Measurements from ENCODE around the gene CFAP221. TPM values are rescaled to one million over a fixed set of nuclear protein-coding genes. Genes with fewer than 3 reads are reported as not detected.

The CFAP221 gene
- total RNA-seq, 2 donors from 2014 or later: 12.2 to 21.5 TPM

- ATAC-seq: no peak
- Histone ChIP-seq H3K9me3 (no peaks in the 10 kb centered on the region), H3K27me3 (no peaks in the 10 kb centered on the region), H3K4me3 (no peak overlapping the region), H3K27ac (no peak overlapping the region), H3K36me3 (replicated peaks in 1 of 2; ENCODE audit: insufficient read depth in 1 of 2, low read depth in 2 of 2) (no peaks in the 10 kb centered on the region), H3K4me1 (no peaks in the 10 kb centered on the region)
- no peak for DNase-seq
- intact Hi-C loops (cut with DNase I): no loop called here
- 80 to 83% methylated on average over 5 of the region's 5 CpGs for WGBS, 2 donors
- TF ChIP-seq POLR2A (IDR thresholded peaks at IDR 0.05) (no peak), CTCF (IDR thresholded peaks at IDR 0.05) (no peak)
These were observed 85.1 kb downstream of the CFAP221 start for GRCh38 chr2:119629323-119629825.

- whole genome bisulfite sequencing, 2 donors: 69 to 82% methylated on average over 4 of the region's 4 CpGs
- Histone ChIP-seq H3K4me3 (no peak overlapping the region), H3K4me1 (no peaks in the 10 kb centered on the region), H3K36me3 (replicated peaks in 1 of 2; ENCODE audit: insufficient read depth in 1 of 2, low read depth in 2 of 2) (no peaks in the 10 kb centered on the region), H3K27ac (no peak overlapping the region), H3K9me3 (no peaks in the 10 kb centered on the region), H3K27me3 (no peaks in the 10 kb centered on the region)
- DNase-seq (no peak), ATAC-seq (no peak)
- TF ChIP-seq POLR2A (IDR thresholded peaks at IDR 0.05) (no peak), CTCF (IDR thresholded peaks at IDR 0.05) (no peak)
- intact Hi-C loops (cut with DNase I): no loop called here
These were observed 85.9 kb downstream of the CFAP221 start for GRCh38 chr2:119630121-119630520.

- Histone ChIP-seq H3K27me3 (no peaks in the 10 kb centered on the region), H3K27ac (no peak overlapping the region), H3K4me3 (no peak overlapping the region), H3K36me3 (replicated peaks in 1 of 2; ENCODE audit: insufficient read depth in 1 of 2, low read depth in 2 of 2) (no peaks in the 10 kb centered on the region), H3K9me3 (no peaks in the 10 kb centered on the region), H3K4me1 (no peaks in the 10 kb centered on the region)
- intact Hi-C loops (cut with DNase I): no loop called here
- ATAC-seq: no peak
- no peak for DNase-seq
- 56 to 57% methylated on average over 5 of the region's 5 CpGs for WGBS, 2 donors
- TF ChIP-seq POLR2A (IDR thresholded peaks at IDR 0.05): no peak
- TF ChIP-seq CTCF (IDR thresholded peaks at IDR 0.05): no peak
These were observed 93.1 kb downstream of the CFAP221 start for GRCh38 chr2:119637371-119637770.

- intact Hi-C loops (cut with DNase I): no loop called here
- H3K27me3 ChIP-seq: no peaks in the 10 kb centered on the region
- ATAC-seq (no peak), DNase-seq (no peak)
- no peak overlapping the region for H3K27ac ChIP-seq
- TF ChIP-seq POLR2A (IDR thresholded peaks at IDR 0.05) (no peak), CTCF (IDR thresholded peaks at IDR 0.05) (no peak)
- H3K9me3 ChIP-seq: no peaks in the 10 kb centered on the region
- 72 to 76% methylated on average over 11 to 12 of the region's 12 CpGs for WGBS, 2 donors
- no peaks in the 10 kb centered on the region for H3K36me3 ChIP-seq (replicated peaks in 1 of 2; ENCODE audit: insufficient read depth in 1 of 2, low read depth in 2 of 2)
- no peaks in the 10 kb centered on the region for H3K4me1 ChIP-seq
- H3K4me3 ChIP-seq: no peak overlapping the region
These were observed 94.0 kb downstream of the CFAP221 start for GRCh38 chr2:119638246-119638645.

All from body of pancreas (tissue), 4 donors.